Ishikawa (cell line): ENCODE data around the gene M1AP.

Experiments
- CEBPB ChIP-seq: IDR thresholded peaks from 2 replicates; pipeline ENCODE4 v1.6.1; 2012
- CREB1 ChIP-seq: IDR thresholded peaks from 2 replicates; pipeline ENCODE4 v1.6.1; 2012; ENCODE audit warnings: low read depth
- EGR1 ChIP-seq: IDR thresholded peaks from 2 replicates; pipeline ENCODE4 v1.6.1; 2012
- EP300 ChIP-seq: IDR thresholded peaks from 2 replicates; pipeline ENCODE4 v1.6.1; 2012; ENCODE audit warnings: borderline replicate concordance
- FOXM1 ChIP-seq: IDR thresholded peaks from 2 replicates; pipeline ENCODE4 v1.6.1; 2012; ENCODE audit warnings: low read depth, borderline replicate concordance
- MAX ChIP-seq: IDR thresholded peaks from 2 replicates; pipeline ENCODE4 v1.6.1; 2012
- NFIC ChIP-seq: IDR thresholded peaks from 2 replicates; pipeline ENCODE4 v1.6.1; 2012
- RAD21 ChIP-seq: IDR thresholded peaks from 2 replicates; pipeline ENCODE4 v1.6.1; 2012; ENCODE audit warnings: low read depth
- REST ChIP-seq: IDR thresholded peaks from 2 replicates; pipeline ENCODE4 v1.6.1; 2012; ENCODE audit warnings: low read depth, mild to moderate bottlenecking
- TAF1 ChIP-seq: IDR thresholded peaks from 2 replicates; pipeline ENCODE4 v1.6.1; 2012; ENCODE audit warnings: low read depth, mild to moderate bottlenecking
- TCF12 ChIP-seq: IDR thresholded peaks from 2 replicates; pipeline ENCODE4 v1.6.1; 2012; ENCODE audit warnings: low read depth
- TEAD4 ChIP-seq: IDR thresholded peaks from 2 replicates; pipeline ENCODE4 v1.6.1; 2012
- USF1 ChIP-seq: IDR thresholded peaks from 2 replicates; pipeline ENCODE4 v1.6.1; 2012
- YY1 ChIP-seq: IDR thresholded peaks from 2 replicates; pipeline ENCODE4 v1.6.1; 2012; ENCODE audit warnings: low read depth
- ZBTB7A ChIP-seq: IDR thresholded peaks from 2 replicates; pipeline ENCODE4 v1.6.1; 2012; ENCODE audit warnings: low read depth

Gene M1AP

GRCh38 chr2:74639550-74639949 is 8.6 kb downstream of the M1AP start:
- TF ChIP-seq NFIC (no peak), CREB1 (no peak), TAF1 (no peak), YY1 (no peak), CEBPB (no peak), REST (no peak), RAD21 (no peak), ZBTB7A (no peak), USF1 (no peak), EP300 (no peak), MAX (no peak), TCF12 (no peak), FOXM1 (no peak), EGR1 (no peak)

GRCh38 chr2:74632939-74633312 is 15.2 kb downstream of the M1AP start:
- TF ChIP-seq CEBPB, result no peak

- TF ChIP-seq MAX, result peak; percentile 15; the same call in 1 of the 2 replicates
- TF ChIP-seq CREB1, result no peak
Measured at GRCh38 chr2:74632209-74632938, 15.8 kb downstream of the M1AP start.

- no peak for TF ChIP-seq TEAD4
- TF ChIP-seq CEBPB, result no peak
- no peak for TF ChIP-seq CREB1
- no peak for TF ChIP-seq REST
- TF ChIP-seq YY1, result no peak
Measured at GRCh38 chr2:74628538-74629105, 19.5 kb downstream of the M1AP start.

- no peak for TF ChIP-seq MAX
- TF ChIP-seq CREB1, result no peak
- TF ChIP-seq REST, result no peak
- TF ChIP-seq YY1, result no peak
- TF ChIP-seq CEBPB, result no peak
- no peak for TF ChIP-seq EP300
- no peak for TF ChIP-seq ZBTB7A
- TF ChIP-seq NFIC, result no peak
- no peak for TF ChIP-seq FOXM1
- no peak for TF ChIP-seq USF1
- no peak for TF ChIP-seq TEAD4
- TF ChIP-seq TCF12, result no peak
- TF ChIP-seq RAD21, result no peak
Measured at GRCh38 chr2:74625658-74626425, 22.3 kb downstream of the M1AP start.
